Caco-2 (cell line): Measurements from ENCODE around the gene MBD3L2. TPM values are rescaled to one million over a fixed set of nuclear protein-coding genes. Genes with fewer than 3 reads are reported as not detected.

Experiments
- BruUV-seq: library from RNA; stranded (reverse); fragments of 400-500 nt; replicated peaks from 2 replicates; lab custom pipeline; 2021; lab: Mats Ljungman, UMichigan
- CTCF ChIA-PET: fragments of 300-600 bp; sonication (Branson Sonifier 250); formaldehyde crosslinking; loops from one replicate; lab custom pipeline; 2022; ENCODE audit warnings: antibody characterized with exemption; lab: Charles Lee
- POLR2A ChIA-PET: fragments of 300-600 bp; sonication (Branson Sonifier 250); formaldehyde crosslinking; loops from one replicate; lab custom pipeline; 2022; ENCODE audit warnings: antibody characterized with exemption; lab: Charles Lee
- DNase-seq, 2 experiments: peaks; one replicate each; pipeline versions ENCODE4 v3.0.0 to v3.0.0-alpha.2; 2020 to 2022
- H3K27me3 ChIP-seq: replicated peaks from 2 replicates; pipeline ENCODE4 v1.6.0; 2011; ENCODE audit warnings: low read length; ENCODE audit not compliant: control insufficient read depth, insufficient read depth
- H3K36me3 ChIP-seq: 2 replicates; pipeline ENCODE4 v1.5.1; 2011; ENCODE audit warnings: low read length; ENCODE audit not compliant: control insufficient read depth, insufficient read depth
- H3K4me1 ChIP-seq: fragments of 250-450 bp; sonication (Bioruptor Pico); 2 replicates; pipeline ENCODE4 v1.5.1; 2020; ENCODE audit warnings: mild to moderate bottlenecking
- H3K4me3 ChIP-seq: 2 replicates; pipeline ENCODE4 v1.5.1; 2011; ENCODE audit warnings: low read depth, mild to moderate bottlenecking, control low read depth, low read length
- H3K9me3 ChIP-seq: fragments of 250-450 bp; sonication (Bioruptor Pico); 2 replicates; pipeline ENCODE4 v1.5.1; 2020; ENCODE audit warnings: mild to moderate bottlenecking, moderate library complexity
- H3K27ac Mint-ChIP-seq: one replicate; pipeline ENCODE4 v1.8.0; 2022; ENCODE audit warnings: mixed read lengths; ENCODE audit not compliant: unreplicated experiment
- H3K27me3 Mint-ChIP-seq: one replicate; pipeline ENCODE4 v1.8.0; 2022; ENCODE audit warnings: mixed read lengths; ENCODE audit not compliant: insufficient read depth, unreplicated experiment
- H3K36me3 Mint-ChIP-seq: one replicate; pipeline ENCODE4 v1.8.0; 2022; ENCODE audit warnings: mild to moderate bottlenecking, mixed read lengths; ENCODE audit not compliant: insufficient read depth, unreplicated experiment
- H3K4me1 Mint-ChIP-seq: one replicate; pipeline ENCODE4 v1.8.0; 2022; ENCODE audit warnings: low read depth, mixed read lengths; ENCODE audit not compliant: unreplicated experiment
- H3K4me3 Mint-ChIP-seq: one replicate; pipeline ENCODE4 v1.8.0; 2022; ENCODE audit warnings: mild to moderate bottlenecking, moderate library complexity, mixed read lengths; ENCODE audit not compliant: unreplicated experiment
- H3K9me3 Mint-ChIP-seq: one replicate; pipeline ENCODE4 v1.8.0; 2022; ENCODE audit warnings: mixed read lengths; ENCODE audit not compliant: unreplicated experiment
- CTCF ChIP-seq, 2 experiments: fragments of 200-600 bp in 1 of 2; IDR thresholded peaks; 1 replicate in 1 of 2; 2 replicates in 1 of 2; pipeline versions ENCODE4 v1.5.1 to v1.8.0; 2011 to 2022; ENCODE audit warnings: antibody characterized with exemption in 1 of 2, control low read depth in 1 of 2, inconsistent platforms in 1 of 2, low read depth in 1 of 2, low read length in 1 of 2, mild to moderate bottlenecking in 1 of 2, moderate library complexity in 1 of 2; ENCODE audit not compliant: insufficient read depth in 1 of 2, severe bottlenecking in 1 of 2, unreplicated experiment in 1 of 2
- intact Hi-C: fragments of 100-400 bp; cut with micrococcal nuclease; formaldehyde crosslinking; loops from one replicate; pipeline ENCODE4 v1.10.0; 2022; ENCODE audit not compliant: unreplicated experiment
- total RNA-seq: library from RNA; stranded (reverse); gene quantifications from 2 replicates; pipeline ENCODE4 v1.2.3, GENCODE V29; 2022

Gene MBD3L2
- total RNA-seq, 1 experiment from 2014 or later: not detected

GRCh38 chr19:7000816-7001215 lies 48.3 kb upstream of the MBD3L2 start:
- no peak overlapping the region for H3K4me3 Mint-ChIP-seq
- H3K9me3 ChIP-seq: no peaks in the 10 kb centered on the region
- no peaks in the 10 kb centered on the region for H3K4me1 Mint-ChIP-seq
- TF ChIP-seq CTCF (IDR thresholded peaks at IDR 0.05; ENCODE audit: insufficient read depth in 1 of 2, low read depth in 1 of 2, low read length in 1 of 2, severe bottlenecking in 1 of 2, unreplicated experiment in 1 of 2): no peak
- peaks cover 8% of the 10 kb centered on the region for H3K9me3 Mint-ChIP-seq
- intact Hi-C loops: no loop called here
- CTCF ChIA-PET: no interaction called here
- no peak overlapping the region for H3K4me3 ChIP-seq
- H3K36me3 Mint-ChIP-seq: peaks cover 8% of the 10 kb centered on the region
- H3K27me3 ChIP-seq: no peaks in the 10 kb centered on the region
- H3K27ac Mint-ChIP-seq: no peak overlapping the region
- H3K4me1 ChIP-seq: no peaks in the 10 kb centered on the region
- no peak for DNase-seq
- no peaks in the 10 kb centered on the region for H3K36me3 ChIP-seq
- H3K27me3 Mint-ChIP-seq: peaks cover 3% of the 10 kb centered on the region
- POLR2A ChIA-PET: no interaction called here
- no TSS peak for BruUV-seq

- no peaks in the 10 kb centered on the region for H3K9me3 ChIP-seq
- Mint-ChIP-seq H3K36me3 (no peaks in the 10 kb centered on the region), H3K4me1 (no peaks in the 10 kb centered on the region), H3K27me3 (peaks cover 3% of the 10 kb centered on the region), H3K4me3 (no peak overlapping the region), H3K9me3 (no peaks in the 10 kb centered on the region), H3K27ac (no peak overlapping the region)
- ChIA-PET POLR2A (no interaction called here), CTCF (no interaction called here)
- DNase-seq: no peak
- TF ChIP-seq CTCF (IDR thresholded peaks at IDR 0.05; ENCODE audit: insufficient read depth in 1 of 2, low read depth in 1 of 2, low read length in 1 of 2, severe bottlenecking in 1 of 2, unreplicated experiment in 1 of 2): no peak
- intact Hi-C loops: no loop called here
- no peaks in the 10 kb centered on the region for H3K4me1 ChIP-seq
- no peaks in the 10 kb centered on the region for H3K27me3 ChIP-seq
- no peak overlapping the region for H3K4me3 ChIP-seq
- BruUV-seq: no TSS peak
- H3K36me3 ChIP-seq: no peaks in the 10 kb centered on the region
Measured at GRCh38 chr19:7004313-7004931, 44.7 kb upstream of the MBD3L2 start.

- intact Hi-C loops: no loop called here
- Mint-ChIP-seq H3K27me3 (no peaks in the 10 kb centered on the region), H3K27ac (no peak overlapping the region), H3K4me1 (no peaks in the 10 kb centered on the region), H3K36me3 (no peaks in the 10 kb centered on the region), H3K9me3 (no peaks in the 10 kb centered on the region), H3K4me3 (no peak overlapping the region)
- Histone ChIP-seq H3K9me3 (no peaks in the 10 kb centered on the region), H3K36me3 (no peaks in the 10 kb centered on the region), H3K27me3 (no peaks in the 10 kb centered on the region), H3K4me3 (no peak overlapping the region), H3K4me1 (no peaks in the 10 kb centered on the region)
- ChIA-PET CTCF (no interaction called here), POLR2A (no interaction called here)
- TF ChIP-seq CTCF (IDR thresholded peaks at IDR 0.05; ENCODE audit: insufficient read depth in 1 of 2, low read depth in 1 of 2, low read length in 1 of 2, severe bottlenecking in 1 of 2, unreplicated experiment in 1 of 2): no peak
- DNase-seq: peak in 1 of 2 experiments; percentile 35
- BruUV-seq: no TSS peak
Measured at GRCh38 chr19:7006135-7006704, 42.9 kb upstream of the MBD3L2 start.
